Lower leg skin (tissue), 3 donors: ENCODE measurements around the gene DCBLD2.

Experiments used
- CTCF ChIP-seq, 3 donors: fragments of 450-650 bp; IDR thresholded peaks; one replicate each; pipeline ENCODE4 v1.5.1; 2016; ENCODE audit warnings: antibody characterized with exemption in 3 of 3, mild to moderate bottlenecking in 3 of 3, moderate library complexity in 2 of 3
- POLR2A ChIP-seq, 2 donors: fragments of 450-650 bp; IDR thresholded peaks; one replicate each; pipeline ENCODE4 v1.6.1; 2016 to 2017; ENCODE audit warnings: antibody characterized with exemption in 2 of 2, mild to moderate bottlenecking in 1 of 2, moderate library complexity in 1 of 2

- TF ChIP-seq CTCF (IDR thresholded peaks at IDR 0.05) (no peak), POLR2A (IDR thresholded peaks at IDR 0.05) (no peak)
These were observed 24.4 kb downstream of the DCBLD2 start for GRCh38 chr3:98877132-98877531.
